ENCODE measurements around the gene ZPBP2. TPM values are rescaled to one million over a fixed set of nuclear protein-coding genes. Genes with fewer than 3 reads are reported as not detected.

Gene ZPBP2
- total RNA-seq, 1 experiment from 2014 or later, result not detected

DNA sequence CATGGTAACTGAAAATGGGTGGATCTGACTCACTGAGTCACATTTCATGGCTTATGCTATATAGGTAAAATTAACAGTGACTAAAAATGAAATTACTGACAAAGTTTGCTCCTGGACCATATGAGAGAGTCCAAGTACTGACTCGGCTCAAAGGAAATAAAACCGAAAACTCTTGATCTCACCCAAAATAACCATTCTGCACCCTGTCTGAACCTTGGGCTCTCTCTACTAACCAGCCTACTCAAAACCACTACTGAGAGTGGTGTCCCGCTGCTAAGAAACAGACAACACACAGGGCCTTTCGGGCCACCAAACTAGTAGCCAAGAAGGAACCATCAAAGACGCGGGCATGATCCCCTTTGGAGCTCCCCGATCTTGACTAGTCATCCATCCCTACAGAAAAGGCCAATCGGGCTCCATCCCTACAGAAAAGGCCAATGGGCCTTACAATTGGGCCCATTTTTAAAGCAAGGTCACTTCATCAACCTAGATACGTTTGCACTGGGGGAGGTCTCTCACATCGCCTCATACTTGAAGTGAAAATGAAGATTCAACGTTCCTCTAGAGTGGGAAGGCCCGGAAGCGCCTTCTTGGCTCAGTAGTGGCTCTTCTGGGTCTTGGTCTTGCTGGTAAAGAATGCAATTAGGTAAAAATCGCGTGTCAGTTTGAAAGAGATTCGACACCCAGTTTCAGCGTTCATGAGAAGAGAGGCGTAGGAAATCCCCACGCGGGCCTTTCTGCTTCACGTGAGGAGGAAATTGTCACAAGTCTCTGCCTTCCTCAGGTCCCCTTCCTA is 720 bp upstream of the ZPBP2 start:
- Histone ChIP-seq H2BK12ac (ENCODE audit: insufficient read length, low read depth, low read length) (no peak overlapping the region), H3K23ac (ENCODE audit: insufficient read length, low read depth, low read length) (no peak overlapping the region), H3K23me2 (ENCODE audit: insufficient read length, low read depth, low read length, poor library complexity, severe bottlenecking) (no peaks in the 10 kb centered on the region), H2BK5ac (ENCODE audit: insufficient read length, low read length) (no peak overlapping the region), H2BK20ac (ENCODE audit: low read depth, low read length, poor library complexity, severe bottlenecking) (no peak overlapping the region), H3T11ph (ENCODE audit: low read length) (no peak overlapping the region), H4K5ac (ENCODE audit: insufficient read length, low read depth, low read length) (no peak overlapping the region), H3K27ac (ENCODE audit: insufficient read length, low read depth, low read length) (no peak overlapping the region), H2AFZ (ENCODE audit: low read length) (no peak overlapping the region), H4K91ac (ENCODE audit: insufficient read length, low read depth, low read length) (no peak overlapping the region), H2BK120ac (ENCODE audit: low read depth, low read length, poor library complexity, severe bottlenecking) (no peak overlapping the region), H3K79me2 (ENCODE audit: insufficient read depth, low read length) (no peaks in the 10 kb centered on the region), H4K8ac (replicated peaks; ENCODE audit: insufficient read length, low read depth, low read length) (no peak overlapping the region), H3K18ac (ENCODE audit: insufficient read length, low read depth, low read length) (no peak overlapping the region), H3K4ac (ENCODE audit: low read depth, low read length) (no peak overlapping the region), H3K27me3 (ENCODE audit: insufficient read depth, low read length) (peaks cover 16% of the 10 kb centered on the region; the same call in 1 of the 2 replicates), H2AK5ac (ENCODE audit: insufficient read length, low read length) (no peak overlapping the region), H3K56ac (ENCODE audit: insufficient read length, low read depth, low read length) (no peak overlapping the region), H3K14ac (ENCODE audit: insufficient read depth, low read length) (no peak overlapping the region), H3K79me1 (ENCODE audit: insufficient read depth, low read depth, low read length, poor library complexity, severe bottlenecking) (no peaks in the 10 kb centered on the region), H3K9ac (ENCODE audit: extremely low read depth, insufficient read length, low read length) (no peak overlapping the region), H3K4me2 (ENCODE audit: insufficient read depth, insufficient read length, low read length) (no peak overlapping the region), H4K20me1 (ENCODE audit: control insufficient read depth, insufficient read depth, insufficient read length) (no peaks in the 10 kb centered on the region), H3K9me3 (ENCODE audit: control insufficient read depth, low read depth, low read length) (no peaks in the 10 kb centered on the region), H3K4me1 (ENCODE audit: insufficient read depth, low read length) (no peaks in the 10 kb centered on the region), H2BK15ac (ENCODE audit: low read depth, low read length) (no peak overlapping the region)
- no peak overlapping the region for H3K27ac Mint-ChIP-seq
- H3K9me3 Mint-ChIP-seq, result peaks cover 0 to 8% of the 10 kb centered on the region in 2 experiments; a peak in 2 of 5 replicates
- peaks cover 3 to 9% of the 10 kb centered on the region in 2 experiments; a peak in 3 of 4 replicates for H3K4me1 Mint-ChIP-seq
- peaks cover 65% of the 10 kb centered on the region for H3K27me3 Mint-ChIP-seq (ENCODE audit: low read depth)
- no peak for TF ChIP-seq CTCF (conservative IDR thresholded peaks at IDR 0.05)
- no peak overlapping the region for H3K4me3 Mint-ChIP-seq
- no peak for DNase-seq
- H3K36me3 Mint-ChIP-seq (ENCODE audit: insufficient read depth in 1 of 3, low read depth in 3 of 3), result no peaks in the 10 kb centered on the region; a peak in 1 of 7 replicates
- WGBS (ENCODE audit: extremely low coverage, insufficient read length, low lambda C conversion rate), result no CpG with 5 or more reads among the region's 21 CpGs

Data from H9 (cell line).